ENCODE data around the gene TRAF6.

DNA sequence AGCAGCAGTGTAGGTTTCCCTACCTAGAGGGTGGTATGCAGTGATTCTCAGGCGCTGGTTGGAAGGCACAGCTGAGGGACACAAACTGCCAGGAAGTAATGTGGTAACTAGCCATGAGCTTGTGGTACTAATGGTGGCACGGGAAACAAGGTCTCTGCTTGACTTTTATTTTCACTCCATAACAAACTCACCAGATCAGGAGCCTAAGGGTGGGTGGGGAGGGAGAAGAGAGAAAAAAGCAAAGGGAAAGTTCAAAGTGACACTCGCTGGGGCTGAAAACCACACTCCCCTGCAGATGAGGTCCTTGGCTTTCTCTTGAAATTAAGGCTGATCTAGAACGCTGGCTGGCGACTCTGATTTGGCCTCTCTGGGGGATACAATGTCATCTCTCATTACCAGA is 22.0 kb downstream of the TRAF6 start:
- TF ChIP-seq, protein P1, sequence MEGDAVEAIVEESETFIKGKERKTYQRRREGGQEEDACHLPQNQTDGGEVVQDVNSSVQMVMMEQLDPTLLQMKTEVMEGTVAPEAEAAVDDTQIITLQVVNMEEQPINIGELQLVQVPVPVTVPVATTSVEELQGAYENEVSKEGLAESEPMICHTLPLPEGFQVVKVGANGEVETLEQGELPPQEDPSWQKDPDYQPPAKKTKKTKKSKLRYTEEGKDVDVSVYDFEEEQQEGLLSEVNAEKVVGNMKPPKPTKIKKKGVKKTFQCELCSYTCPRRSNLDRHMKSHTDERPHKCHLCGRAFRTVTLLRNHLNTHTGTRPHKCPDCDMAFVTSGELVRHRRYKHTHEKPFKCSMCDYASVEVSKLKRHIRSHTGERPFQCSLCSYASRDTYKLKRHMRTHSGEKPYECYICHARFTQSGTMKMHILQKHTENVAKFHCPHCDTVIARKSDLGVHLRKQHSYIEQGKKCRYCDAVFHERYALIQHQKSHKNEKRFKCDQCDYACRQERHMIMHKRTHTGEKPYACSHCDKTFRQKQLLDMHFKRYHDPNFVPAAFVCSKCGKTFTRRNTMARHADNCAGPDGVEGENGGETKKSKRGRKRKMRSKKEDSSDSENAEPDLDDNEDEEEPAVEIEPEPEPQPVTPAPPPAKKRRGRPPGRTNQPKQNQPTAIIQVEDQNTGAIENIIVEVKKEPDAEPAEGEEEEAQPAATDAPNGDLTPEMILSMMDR (IDR thresholded peaks at IDR 0.05; ENCODE audit: low read depth, low read length) = no peak
- TF ChIP-seq MAX (IDR thresholded peaks at IDR 0.05; ENCODE audit: low read depth, low read length) (no peak), POLR2A (IDR thresholded peaks at IDR 0.05; ENCODE audit: extremely low read depth, insufficient read length) (no peak)

Data from NB4 (cell line).